H9 (cell line): ENCODE measurements around the gene CASK. TPM values are rescaled to one million over a fixed set of nuclear protein-coding genes. Genes with fewer than 3 reads are reported as not detected.

Source experiments
- DNase-seq: peaks from one replicate; pipeline ENCODE4 v3.0.0-alpha.2; 2017
- H2AFZ ChIP-seq: one replicate; pipeline ENCODE4 v1.6.1; 2013; ENCODE audit warnings: mild to moderate bottlenecking, low read length, control low read depth, moderate library complexity
- H2AK5ac ChIP-seq: 2 replicates; pipeline ENCODE4 v1.6.1; 2013; ENCODE audit warnings: low read length, control low read depth, mixed read lengths; ENCODE audit not compliant: insufficient read length
- H2BK120ac ChIP-seq: one replicate; pipeline ENCODE4 v1.6.1; 2013; ENCODE audit warnings: low read depth, mild to moderate bottlenecking, low read length, control low read depth, inconsistent platforms; ENCODE audit not compliant: poor library complexity, severe bottlenecking
- H2BK12ac ChIP-seq: 2 replicates; pipeline ENCODE4 v1.6.1; 2013; ENCODE audit warnings: low read length, control low read depth, mixed read lengths, low read depth; ENCODE audit not compliant: insufficient read length
- H2BK15ac ChIP-seq: 2 replicates; pipeline ENCODE4 v1.6.1; 2013; ENCODE audit warnings: low read depth, low read length, control low read depth
- H2BK20ac ChIP-seq: one replicate; pipeline ENCODE4 v1.6.1; 2013; ENCODE audit warnings: low read depth, mild to moderate bottlenecking, low read length, control low read depth, inconsistent platforms; ENCODE audit not compliant: poor library complexity, severe bottlenecking
- H2BK5ac ChIP-seq: 2 replicates; pipeline ENCODE4 v1.6.1; 2013; ENCODE audit warnings: low read length, control low read depth, mixed read lengths; ENCODE audit not compliant: insufficient read length
- H3K14ac ChIP-seq: 2 replicates; pipeline ENCODE4 v1.6.1; 2013; ENCODE audit warnings: low read length, control low read depth; ENCODE audit not compliant: insufficient read depth
- H3K18ac ChIP-seq: 2 replicates; pipeline ENCODE4 v1.6.1; 2013; ENCODE audit warnings: low read depth, mild to moderate bottlenecking, mixed read lengths, low read length, control low read depth; ENCODE audit not compliant: insufficient read length
- H3K23ac ChIP-seq: 2 replicates; pipeline ENCODE4 v1.6.1; 2013; ENCODE audit warnings: low read length, control low read depth, mixed read lengths, low read depth; ENCODE audit not compliant: insufficient read length
- H3K23me2 ChIP-seq: 2 replicates; pipeline ENCODE4 v1.6.1; 2013; ENCODE audit warnings: low read depth, mild to moderate bottlenecking, mixed read lengths, low read length, control low read depth; ENCODE audit not compliant: insufficient read length, poor library complexity, severe bottlenecking
- H3K27ac ChIP-seq: 2 replicates; pipeline ENCODE4 v1.5.1; 2013; ENCODE audit warnings: low read length, control low read depth, mixed read lengths, low read depth; ENCODE audit not compliant: insufficient read length
- H3K27me3 ChIP-seq: 2 replicates; pipeline ENCODE4 v1.6.1; 2013; ENCODE audit warnings: low read length, control low read depth, inconsistent platforms; ENCODE audit not compliant: insufficient read depth
- H3K4ac ChIP-seq: 2 replicates; pipeline ENCODE4 v1.6.1; 2013; ENCODE audit warnings: low read depth, mild to moderate bottlenecking, control low read depth, inconsistent platforms, low read length, moderate library complexity
- H3K4me1 ChIP-seq: 2 replicates; pipeline ENCODE4 v1.6.1; 2013; ENCODE audit warnings: low read length, control low read depth, inconsistent platforms; ENCODE audit not compliant: insufficient read depth
- H3K4me2 ChIP-seq: 2 replicates; pipeline ENCODE4 v1.6.1; 2013; ENCODE audit warnings: low read length, control low read depth, mixed read lengths; ENCODE audit not compliant: insufficient read length, insufficient read depth
- H3K56ac ChIP-seq: 2 replicates; pipeline ENCODE4 v1.6.1; 2013; ENCODE audit warnings: low read depth, mild to moderate bottlenecking, mixed read lengths, low read length, control low read depth; ENCODE audit not compliant: insufficient read length
- H3K79me1 ChIP-seq: 2 replicates; pipeline ENCODE4 v1.6.1; 2013; ENCODE audit warnings: low read depth, mild to moderate bottlenecking, moderate library complexity, low read length, control low read depth, inconsistent platforms; ENCODE audit not compliant: insufficient read depth, poor library complexity, severe bottlenecking
- H3K79me2 ChIP-seq: 2 replicates; pipeline ENCODE4 v1.6.1; 2013; ENCODE audit warnings: low read length, control low read depth, inconsistent platforms; ENCODE audit not compliant: insufficient read depth
- H3K9ac ChIP-seq: 2 replicates; pipeline ENCODE4 v1.6.1; 2013; ENCODE audit warnings: low read length, control low read depth, mixed read lengths; ENCODE audit not compliant: insufficient read length; ENCODE audit errors: extremely low read depth
- H3K9me3 ChIP-seq: one replicate; pipeline ENCODE4 v1.6.1; 2013; ENCODE audit warnings: low read depth, low read length, inconsistent platforms; ENCODE audit not compliant: control insufficient read depth
- H3T11ph ChIP-seq: one replicate; pipeline ENCODE4 v1.6.1; 2013; ENCODE audit warnings: mild to moderate bottlenecking, low read length, control low read depth, inconsistent platforms
- H4K20me1 ChIP-seq: one replicate; pipeline ENCODE4 v1.6.1; 2013; ENCODE audit not compliant: control insufficient read depth, insufficient read length, insufficient read depth
- H4K5ac ChIP-seq: 2 replicates; pipeline ENCODE4 v1.6.1; 2013; ENCODE audit warnings: low read depth, mild to moderate bottlenecking, mixed read lengths, low read length, control low read depth; ENCODE audit not compliant: insufficient read length
- H4K8ac ChIP-seq: replicated peaks from 2 replicates; pipeline ENCODE4 v1.6.1; 2013; ENCODE audit warnings: low read length, control low read depth, mixed read lengths, low read depth; ENCODE audit not compliant: insufficient read length
- H4K91ac ChIP-seq: 2 replicates; pipeline ENCODE4 v1.6.1; 2013; ENCODE audit warnings: low read depth, mild to moderate bottlenecking, moderate library complexity, mixed read lengths, low read length, control low read depth; ENCODE audit not compliant: insufficient read length
- H3K27ac Mint-ChIP-seq, 3 experiments: 2 replicates in 2 of 3; 3 replicates in 1 of 3; pipeline ENCODE4 v1.8.0; 2020 to 2021; ENCODE audit warnings: mixed read lengths in 3 of 3, mild to moderate bottlenecking in 1 of 3, moderate library complexity in 1 of 3
- H3K27me3 Mint-ChIP-seq: 2 replicates; pipeline ENCODE4 v1.8.0; 2021; ENCODE audit warnings: low read depth, mild to moderate bottlenecking, moderate library complexity, mixed read lengths
- H3K36me3 Mint-ChIP-seq, 3 experiments: 2 replicates in 2 of 3; 3 replicates in 1 of 3; pipeline ENCODE4 v1.8.0; 2020 to 2021; ENCODE audit warnings: low read depth in 3 of 3, mixed read lengths in 3 of 3; ENCODE audit not compliant: insufficient read depth in 1 of 3
- H3K4me1 Mint-ChIP-seq, 2 experiments: 2 replicates each; pipeline ENCODE4 v1.8.0; 2020; ENCODE audit warnings: mixed read lengths in 2 of 2
- H3K4me3 Mint-ChIP-seq, 2 experiments: 2 replicates in 1 of 2; 3 replicates in 1 of 2; pipeline ENCODE4 v1.8.0; 2020 to 2021; ENCODE audit warnings: mild to moderate bottlenecking in 2 of 2, mixed read lengths in 2 of 2, moderate library complexity in 1 of 2
- H3K9me3 Mint-ChIP-seq, 2 experiments: 2 replicates in 1 of 2; 3 replicates in 1 of 2; pipeline ENCODE4 v1.8.0; 2020; ENCODE audit warnings: mild to moderate bottlenecking in 2 of 2, mixed read lengths in 2 of 2, moderate library complexity in 1 of 2
- WGBS: extraction: QIAGEN DNeasy Blood & Tissue Kit; methylation state at CpG from one replicate; pipeline ENCODE4 v1.1.7; 2013; ENCODE audit warnings: missing lambda C conversion rate, low lambda C conversion rate, mixed read lengths; ENCODE audit not compliant: insufficient read length; ENCODE audit errors: extremely low coverage; 5-methylcytosine and 5-hydroxymethylcytosine counted together
- total RNA-seq: library from RNA; stranded (reverse); gene quantifications from 2 replicates; pipeline ENCODE4 v1.2.1, GENCODE V29; 2021
- TF ChIP-seq, protein P1 (sequence below): fragments of 200-600 bp; sonication (generic); conservative IDR thresholded peaks from 3 replicates; pipeline ENCODE4 v1.8.0; 2021; ENCODE audit warnings: antibody characterized with exemption, mild to moderate bottlenecking

Gene CASK
- total RNA-seq, 1 experiment from 2014 or later = 44.1 TPM

DNA sequence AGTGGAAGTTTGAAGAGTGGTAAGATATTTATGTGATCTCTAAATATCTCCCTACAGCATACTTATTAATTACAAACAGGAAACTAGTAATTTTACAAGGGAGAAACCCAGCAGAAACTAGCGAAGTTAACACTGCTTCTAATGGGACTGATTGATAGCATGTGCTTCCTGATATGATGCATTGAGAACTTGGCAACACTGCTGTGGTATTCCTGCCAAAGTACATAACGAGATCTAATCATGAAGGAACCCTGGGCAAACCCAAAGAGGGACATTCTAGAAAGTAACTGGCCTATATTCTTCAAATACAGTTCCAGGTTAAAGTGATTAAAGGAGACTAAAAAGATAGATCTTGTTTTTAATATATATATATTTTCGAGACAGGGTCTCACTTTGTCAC, 239.2 kb downstream of the CASK start:
- H3K14ac ChIP-seq = no peak overlapping the region
- H3K4me1 Mint-ChIP-seq = no peaks in the 10 kb centered on the region
- no peak overlapping the region for H3K56ac ChIP-seq
- H3K79me1 ChIP-seq = no peaks in the 10 kb centered on the region
- no peak for DNase-seq
- no peak overlapping the region for H2BK15ac ChIP-seq
- no peak overlapping the region for H2AK5ac ChIP-seq
- no peak overlapping the region for H3K23ac ChIP-seq
- H3K27me3 ChIP-seq = no peaks in the 10 kb centered on the region
- H3K4me1 ChIP-seq = no peaks in the 10 kb centered on the region
- H4K8ac ChIP-seq = no peak overlapping the region
- H3K9ac ChIP-seq = no peak overlapping the region
- no peak overlapping the region for H2AFZ ChIP-seq
- H3K27ac ChIP-seq = no peak overlapping the region
- no peak overlapping the region for H2BK120ac ChIP-seq
- no peaks in the 10 kb centered on the region for H3K27me3 Mint-ChIP-seq
- no peak overlapping the region for H3T11ph ChIP-seq
- H3K9me3 Mint-ChIP-seq = peaks cover 52 to 56% of the 10 kb centered on the region in 2 experiments
- peaks cover 0 to 7% (median 4%) of the 10 kb centered on the region in 3 experiments; a peak in 4 of 7 replicates for H3K36me3 Mint-ChIP-seq
- TF ChIP-seq, protein P1, sequence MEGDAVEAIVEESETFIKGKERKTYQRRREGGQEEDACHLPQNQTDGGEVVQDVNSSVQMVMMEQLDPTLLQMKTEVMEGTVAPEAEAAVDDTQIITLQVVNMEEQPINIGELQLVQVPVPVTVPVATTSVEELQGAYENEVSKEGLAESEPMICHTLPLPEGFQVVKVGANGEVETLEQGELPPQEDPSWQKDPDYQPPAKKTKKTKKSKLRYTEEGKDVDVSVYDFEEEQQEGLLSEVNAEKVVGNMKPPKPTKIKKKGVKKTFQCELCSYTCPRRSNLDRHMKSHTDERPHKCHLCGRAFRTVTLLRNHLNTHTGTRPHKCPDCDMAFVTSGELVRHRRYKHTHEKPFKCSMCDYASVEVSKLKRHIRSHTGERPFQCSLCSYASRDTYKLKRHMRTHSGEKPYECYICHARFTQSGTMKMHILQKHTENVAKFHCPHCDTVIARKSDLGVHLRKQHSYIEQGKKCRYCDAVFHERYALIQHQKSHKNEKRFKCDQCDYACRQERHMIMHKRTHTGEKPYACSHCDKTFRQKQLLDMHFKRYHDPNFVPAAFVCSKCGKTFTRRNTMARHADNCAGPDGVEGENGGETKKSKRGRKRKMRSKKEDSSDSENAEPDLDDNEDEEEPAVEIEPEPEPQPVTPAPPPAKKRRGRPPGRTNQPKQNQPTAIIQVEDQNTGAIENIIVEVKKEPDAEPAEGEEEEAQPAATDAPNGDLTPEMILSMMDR = no peak
- no peaks in the 10 kb centered on the region for H3K79me2 ChIP-seq
- WGBS = no CpG with 5 or more reads among the region's 3 CpGs
- H3K18ac ChIP-seq = no peak overlapping the region
- no peak overlapping the region for H3K4me2 ChIP-seq
- no peak overlapping the region for H2BK20ac ChIP-seq
- no peaks in the 10 kb centered on the region for H4K20me1 ChIP-seq
- H3K4me3 Mint-ChIP-seq = no peak overlapping the region
- H2BK5ac ChIP-seq = no peak overlapping the region
- H4K91ac ChIP-seq = no peak overlapping the region
- no peak overlapping the region for H2BK12ac ChIP-seq
- H3K27ac Mint-ChIP-seq = no peak overlapping the region
- H3K9me3 ChIP-seq = no peaks in the 10 kb centered on the region
- H3K4ac ChIP-seq = no peak overlapping the region
- no peak overlapping the region for H4K5ac ChIP-seq
- no peaks in the 10 kb centered on the region for H3K23me2 ChIP-seq
